A673 (cell line): ENCODE measurements around the gene SNCAIP. TPM values are rescaled to one million over a fixed set of nuclear protein-coding genes. Genes with fewer than 3 reads are reported as not detected.

ENCODE experiments used
- BruUV-seq: library from RNA; stranded (reverse); fragments of 400-500 nt; replicated peaks from 2 replicates; lab custom pipeline; 2021; lab: Mats Ljungman, UMichigan
- CTCF ChIA-PET: fragments of 300-600 bp; sonication (Branson Sonifier 250); formaldehyde crosslinking; loops from one replicate; lab custom pipeline; 2022; ENCODE audit warnings: antibody characterized with exemption; lab: Charles Lee
- POLR2A ChIA-PET: fragments of 300-600 bp; sonication (Branson Sonifier 250); formaldehyde crosslinking; loops from one replicate; lab custom pipeline; 2022; ENCODE audit warnings: antibody characterized with exemption; ENCODE audit not compliant: low non-redundant PET; lab: Charles Lee
- DNase-seq: peaks from one replicate; pipeline ENCODE4 v3.0.0-alpha.2; 2015; ENCODE audit warnings: low spot score
- H3K27ac ChIP-seq: fragments of 200-600 bp; sonication (generic); 2 replicates; pipeline ENCODE4 v1.5.1; 2016; ENCODE audit warnings: mixed run types, low read depth, mild to moderate bottlenecking, mixed read lengths, antibody characterized with exemption, low read length; ENCODE audit not compliant: poor library complexity, severe bottlenecking
- H3K27me3 ChIP-seq: fragments of 200-600 bp; sonication (generic); replicated peaks from 2 replicates; pipeline ENCODE4 v1.6.1; 2017; ENCODE audit warnings: mixed run types, low read depth, mild to moderate bottlenecking, mixed read lengths, antibody characterized with exemption, low read length; ENCODE audit not compliant: insufficient read depth, poor library complexity
- H3K36me3 ChIP-seq: fragments of 200-600 bp; sonication (generic); 2 replicates; pipeline ENCODE4 v1.6.1; 2016; ENCODE audit warnings: mixed run types, mild to moderate bottlenecking, mixed read lengths, antibody characterized with exemption, low read length; ENCODE audit not compliant: insufficient read depth, poor library complexity, severe bottlenecking
- H3K4me1 ChIP-seq: fragments of 200-600 bp; sonication (generic); 2 replicates; pipeline ENCODE4 v1.6.1; 2017; ENCODE audit warnings: mixed run types, mild to moderate bottlenecking, mixed read lengths, antibody characterized with exemption, low read length; ENCODE audit not compliant: insufficient read depth, poor library complexity, severe bottlenecking
- H3K4me3 ChIP-seq: fragments of 200-600 bp; sonication (generic); 2 replicates; pipeline ENCODE4 v1.5.1; 2016; ENCODE audit warnings: low read depth, mixed run types, mild to moderate bottlenecking, mixed read lengths, low read length; ENCODE audit not compliant: poor library complexity, severe bottlenecking
- H3K9me3 ChIP-seq: fragments of 200-600 bp; sonication (generic); 2 replicates; pipeline ENCODE4 v1.6.1; 2016; ENCODE audit warnings: mixed run types, low read depth, mild to moderate bottlenecking, mixed read lengths, antibody characterized with exemption, low read length; ENCODE audit not compliant: poor library complexity, severe bottlenecking
- EZH2 ChIP-seq: fragments of 200-600 bp; sonication (generic); IDR thresholded peaks from 2 replicates; pipeline ENCODE4 v1.6.1; 2017; ENCODE audit warnings: borderline replicate concordance, low read depth, mild to moderate bottlenecking, mixed read lengths, antibody characterized with exemption, low read length; ENCODE audit not compliant: poor library complexity, severe bottlenecking
- intact Hi-C: fragments of 100-400 bp; cut with micrococcal nuclease; formaldehyde crosslinking; loops from one replicate; pipeline ENCODE4 v1.10.0; 2022; ENCODE audit not compliant: unreplicated experiment
- total RNA-seq: library from RNA; stranded (reverse); gene quantifications from 2 replicates; pipeline ENCODE4 v1.2.3, GENCODE V29; 2021
- TF ChIP-seq, protein P1 (sequence below): fragments of 300-800, 200-600 bp; sonication (generic); conservative IDR thresholded peaks from 2 replicates; pipeline ENCODE4 v1.5.1; 2017; ENCODE audit warnings: low read depth, mild to moderate bottlenecking, antibody characterized with exemption, low read length, moderate library complexity, mixed read lengths

SNCAIP gene
- total RNA-seq, 1 experiment from 2014 or later = not detected

DNA sequence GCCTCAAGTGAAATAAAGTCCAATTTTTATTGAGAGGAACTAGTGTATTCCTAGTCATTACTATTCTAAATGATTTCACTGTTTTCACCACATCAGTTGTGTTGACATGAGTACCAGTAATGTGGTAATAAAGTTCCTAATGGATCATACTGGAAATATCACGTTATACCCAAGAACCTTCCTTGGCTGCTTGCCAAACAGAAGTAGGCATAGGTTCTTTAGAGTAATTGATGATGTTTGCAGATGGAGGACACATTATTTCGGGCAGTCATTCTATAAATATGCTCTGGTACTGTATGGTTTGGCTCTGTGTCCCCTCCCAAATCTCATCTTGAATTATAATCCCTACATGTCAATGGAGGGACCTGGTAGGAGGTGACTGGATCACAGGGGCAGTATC is 15.1 kb downstream of the SNCAIP start:
- no peak for DNase-seq
- CTCF ChIA-PET = no interaction called here
- Histone ChIP-seq H3K27me3 (peaks cover 66% of the 10 kb centered on the region), H3K9me3 (no peaks in the 10 kb centered on the region), H3K27ac (no peak overlapping the region), H3K4me1 (no peaks in the 10 kb centered on the region), H3K4me3 (no peak overlapping the region), H3K36me3 (no peaks in the 10 kb centered on the region)
- no TSS peak for BruUV-seq
- no peak for TF ChIP-seq EZH2
- TF ChIP-seq, protein P1, sequence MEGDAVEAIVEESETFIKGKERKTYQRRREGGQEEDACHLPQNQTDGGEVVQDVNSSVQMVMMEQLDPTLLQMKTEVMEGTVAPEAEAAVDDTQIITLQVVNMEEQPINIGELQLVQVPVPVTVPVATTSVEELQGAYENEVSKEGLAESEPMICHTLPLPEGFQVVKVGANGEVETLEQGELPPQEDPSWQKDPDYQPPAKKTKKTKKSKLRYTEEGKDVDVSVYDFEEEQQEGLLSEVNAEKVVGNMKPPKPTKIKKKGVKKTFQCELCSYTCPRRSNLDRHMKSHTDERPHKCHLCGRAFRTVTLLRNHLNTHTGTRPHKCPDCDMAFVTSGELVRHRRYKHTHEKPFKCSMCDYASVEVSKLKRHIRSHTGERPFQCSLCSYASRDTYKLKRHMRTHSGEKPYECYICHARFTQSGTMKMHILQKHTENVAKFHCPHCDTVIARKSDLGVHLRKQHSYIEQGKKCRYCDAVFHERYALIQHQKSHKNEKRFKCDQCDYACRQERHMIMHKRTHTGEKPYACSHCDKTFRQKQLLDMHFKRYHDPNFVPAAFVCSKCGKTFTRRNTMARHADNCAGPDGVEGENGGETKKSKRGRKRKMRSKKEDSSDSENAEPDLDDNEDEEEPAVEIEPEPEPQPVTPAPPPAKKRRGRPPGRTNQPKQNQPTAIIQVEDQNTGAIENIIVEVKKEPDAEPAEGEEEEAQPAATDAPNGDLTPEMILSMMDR = no peak
- POLR2A ChIA-PET = no interaction called here
- intact Hi-C loops = no loop called here

DNA sequence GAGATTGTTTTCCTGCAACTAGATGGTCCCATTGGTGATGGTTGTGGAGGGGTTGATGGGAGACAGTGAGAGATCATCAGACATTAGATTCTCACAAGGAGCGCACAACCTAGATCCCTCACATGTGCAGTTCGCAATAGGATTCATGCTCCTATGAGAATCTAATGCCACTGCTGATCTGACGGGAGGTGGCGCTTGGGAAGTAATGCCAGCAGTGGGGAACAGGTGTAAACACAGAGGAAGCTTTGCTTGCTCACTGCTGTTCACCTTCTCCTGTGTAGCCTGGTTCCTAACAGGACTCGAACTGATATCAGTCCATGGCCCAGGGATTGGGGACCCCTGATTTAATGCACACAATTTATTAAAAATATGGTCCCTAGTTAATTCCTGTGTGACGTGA is 18.8 kb downstream of the SNCAIP start:
- intact Hi-C loops = no loop called here
- H3K36me3 ChIP-seq = no peaks in the 10 kb centered on the region
- no peak overlapping the region for H3K27ac ChIP-seq
- ChIA-PET POLR2A (no interaction called here), CTCF (no interaction called here)
- H3K4me1 ChIP-seq = no peaks in the 10 kb centered on the region
- BruUV-seq = no TSS peak
- DNase-seq = no peak
- no peaks in the 10 kb centered on the region for H3K9me3 ChIP-seq
- TF ChIP-seq EZH2 = no peak
- TF ChIP-seq, protein P1 = no peak
- no peak overlapping the region for H3K4me3 ChIP-seq
- peaks cover 44% of the 10 kb centered on the region for H3K27me3 ChIP-seq

DNA sequence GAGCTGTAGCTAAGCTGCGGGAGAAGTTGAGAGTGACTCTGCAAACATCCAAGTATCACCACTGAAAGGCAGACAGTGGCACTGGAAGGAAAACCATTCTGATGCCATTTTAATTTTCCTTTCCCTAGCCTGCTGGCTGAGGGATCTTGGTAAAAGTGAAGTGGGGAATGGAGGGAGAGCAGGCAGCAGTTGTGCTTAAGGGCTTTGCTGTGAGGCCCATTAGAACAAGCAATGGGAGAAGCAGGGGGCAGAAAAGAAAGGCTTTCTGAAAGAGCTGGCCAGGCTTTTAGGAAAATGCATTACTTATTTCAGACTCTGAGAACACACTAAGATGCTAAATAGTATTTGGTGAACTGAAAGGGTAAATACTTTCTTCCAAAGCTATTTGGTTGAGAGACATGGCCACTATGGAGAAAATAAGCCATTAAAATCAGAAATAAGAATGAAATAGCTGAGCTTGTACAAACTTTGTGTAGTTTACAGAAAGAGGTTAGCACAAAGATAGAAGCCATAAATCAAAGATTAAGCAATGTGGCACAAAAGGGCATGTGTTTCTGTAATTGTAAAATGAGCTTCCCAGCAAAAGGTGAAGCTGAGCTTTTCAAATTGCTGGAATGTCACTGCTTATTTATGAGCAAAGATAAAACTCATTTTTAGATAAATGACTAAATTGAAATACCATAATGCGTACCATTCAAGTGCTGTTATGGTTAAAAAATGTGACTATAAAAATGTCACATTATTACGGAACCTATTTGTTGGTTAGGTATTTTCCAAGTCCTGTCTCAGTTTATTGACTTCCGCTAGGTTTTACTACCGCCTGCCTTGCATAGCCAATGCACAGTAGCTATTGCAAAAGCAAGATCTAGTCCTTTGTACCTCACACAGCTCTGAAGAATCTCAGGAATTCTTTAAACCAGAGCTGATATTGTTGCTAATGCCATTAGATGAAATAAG is 20.8 kb downstream of the SNCAIP start:
- H3K4me1 ChIP-seq = no peaks in the 10 kb centered on the region
- peaks cover 32% of the 10 kb centered on the region for H3K27me3 ChIP-seq
- H3K4me3 ChIP-seq = no peak overlapping the region
- no peaks in the 10 kb centered on the region for H3K9me3 ChIP-seq
- DNase-seq = peak; percentile 39
- BruUV-seq = no TSS peak
- ChIA-PET POLR2A (no interaction called here), CTCF (no interaction called here)
- intact Hi-C loops = no loop called here
- H3K27ac ChIP-seq = no peak overlapping the region
- TF ChIP-seq, protein P1 = no peak
- TF ChIP-seq EZH2 = no peak
- H3K36me3 ChIP-seq = no peaks in the 10 kb centered on the region
